Coronary artery (tissue), 2 donors: ENCODE measurements around the gene HOXA3.
A peak's percentile ranks its signal among the peaks of the same experiment; 100 is the strongest.

Source experiments
- DNase-seq: peaks from one replicate; pipeline ENCODE4 v3.0.0-alpha.2; 2017; ENCODE audit warnings: low spot score
- H3K27ac ChIP-seq, 2 donors: fragments of 200-600 bp; sonication (generic); one replicate each; pipeline ENCODE4 v1.5.1; 2016 to 2019
- H3K4me3 ChIP-seq: fragments of 200-600 bp; sonication (generic); 2 replicates; pipeline ENCODE4 v1.5.1; 2016; ENCODE audit warnings: mild to moderate bottlenecking, moderate library complexity
- CTCF ChIP-seq: fragments of 200-600 bp; sonication (generic); IDR thresholded peaks from one replicate; pipeline ENCODE4 v1.5.1; 2019; ENCODE audit warnings: antibody characterized with exemption

HOXA3 gene

DNA sequence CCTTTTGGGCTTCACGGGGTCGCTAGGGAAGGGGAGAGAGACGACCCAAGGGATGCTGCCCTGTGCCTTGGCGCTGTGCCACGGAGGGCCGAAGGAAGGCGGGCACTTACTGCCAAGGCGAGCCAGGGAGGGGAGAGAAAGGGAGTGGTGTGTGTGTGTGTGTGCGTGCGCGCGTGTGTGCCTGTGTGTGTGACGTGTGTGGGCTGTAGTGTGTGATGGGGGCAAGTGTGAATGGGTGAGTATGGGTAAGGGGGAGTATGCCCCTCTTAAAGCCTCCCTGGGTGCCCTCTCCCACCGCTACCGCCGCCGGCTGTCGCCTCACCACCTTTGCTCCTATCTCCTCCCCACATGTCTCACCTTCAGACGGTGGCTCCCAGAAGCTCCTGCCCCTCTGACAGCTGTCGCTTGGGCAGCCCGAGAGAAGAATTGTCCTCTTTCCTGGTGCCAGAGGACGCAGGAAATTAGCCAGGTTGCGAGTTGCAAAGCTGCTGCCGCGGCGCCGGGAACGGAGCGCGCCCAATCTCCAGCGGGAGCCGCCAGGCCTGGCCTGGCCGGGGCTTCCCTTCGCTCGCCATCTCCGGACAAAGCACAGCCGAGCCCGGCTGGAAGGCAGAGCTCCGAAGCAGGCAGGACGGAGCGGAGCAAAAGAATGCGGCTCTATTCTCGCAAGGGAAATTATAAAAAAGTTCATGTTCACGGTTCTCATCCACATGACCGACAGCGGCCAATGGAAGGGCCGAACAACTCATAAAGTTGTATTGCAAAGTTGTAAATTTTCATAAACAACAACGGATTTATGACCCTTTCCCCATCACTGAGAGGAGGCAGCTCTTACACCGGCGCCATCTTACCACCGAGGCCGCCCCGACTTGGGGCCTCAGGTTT is at the start of gene HOXA3:
TSS of gene HOXA3 (minus strand) at position 653 of the 885 bp plus-strand sequence. CDS start 41,943 bp downstream, outside the sequence.
- no peak for TF ChIP-seq CTCF
- Histone ChIP-seq H3K4me3 (peak within 1 kb of the TSS; percentile 60), H3K27ac (no peak within 1 kb of the TSS)
- peak; percentile 59 for DNase-seq

- no peak for TF ChIP-seq CTCF
- no peak for DNase-seq
- Histone ChIP-seq H3K4me3 (peak overlapping the region; percentile 65), H3K27ac (no peak overlapping the region)
These were observed 49.2 kb upstream of the HOXA3 start for GRCh38 chr7:27201580-27202017.

GRCh38 chr7:27200761-27201579 is 48.6 kb upstream of the HOXA3 start:
- no peak for DNase-seq
- Histone ChIP-seq H3K27ac (no peak overlapping the region), H3K4me3 (peak overlapping the region; percentile 65)
- no peak for TF ChIP-seq CTCF

GRCh38 chr7:27199849-27200760 is 47.7 kb upstream of the HOXA3 start, which contains the start of gene HOXA13:
TSS of gene HOXA13 (minus strand) at chr7:27200091. CDS start at chr7:27200077, 14 bp downstream.
- TF ChIP-seq CTCF, result no peak
- peak; percentile 62 for DNase-seq
- H3K27ac ChIP-seq, result no peak within 1 kb of the TSS
- H3K4me3 ChIP-seq, result peak within 1 kb of the TSS; percentile 65

- Histone ChIP-seq H3K27ac (no peak overlapping the region), H3K4me3 (peak overlapping the region; percentile 65)
- TF ChIP-seq CTCF, result no peak
- peak; percentile 66 for DNase-seq
These were observed 46.8 kb upstream of the HOXA3 start for GRCh38 chr7:27198871-27199801.
